Mesendoderm (in vitro differentiated cells): ENCODE measurements around the gene CENPP.

Experiments
- DNase-seq: peaks from one replicate; pipeline ENCODE4 v3.0.0; 2013
- H2AK5ac ChIP-seq: 2 replicates; pipeline ENCODE4 v1.6.1; 2013; ENCODE audit warnings: low read length, inconsistent platforms
- H2BK120ac ChIP-seq: 2 replicates; pipeline ENCODE4 v1.6.1; 2013; ENCODE audit warnings: low read depth, mild to moderate bottlenecking, low read length, moderate library complexity, mixed read lengths
- H2BK15ac ChIP-seq: replicated peaks from 2 replicates; pipeline ENCODE4 v1.6.1; 2013; ENCODE audit warnings: low read depth, mild to moderate bottlenecking, moderate library complexity
- H2BK5ac ChIP-seq: 2 replicates; pipeline ENCODE4 v1.6.1; 2013; ENCODE audit warnings: low read length, inconsistent platforms
- H3K18ac ChIP-seq: 2 replicates; pipeline ENCODE4 v1.6.1; 2013; ENCODE audit warnings: mild to moderate bottlenecking, low read length, mixed read lengths
- H3K23ac ChIP-seq: one replicate; pipeline ENCODE4 v1.6.1; 2013; ENCODE audit warnings: low read length
- H3K27ac ChIP-seq: 2 replicates; pipeline ENCODE4 v1.5.1; 2013; ENCODE audit warnings: low read depth, mild to moderate bottlenecking, inconsistent platforms, low read length, moderate library complexity
- H3K27me3 ChIP-seq: 2 replicates; pipeline ENCODE4 v1.6.1; 2013; ENCODE audit warnings: low read length, control low read depth, mild to moderate bottlenecking, inconsistent platforms; ENCODE audit not compliant: insufficient read depth, poor library complexity
- H3K36me3 ChIP-seq: 2 replicates; pipeline ENCODE4 v1.6.1; 2013; ENCODE audit warnings: low read length, inconsistent platforms; ENCODE audit not compliant: control insufficient read depth, insufficient read depth
- H3K4ac ChIP-seq: one replicate; pipeline ENCODE4 v1.6.1; 2013; ENCODE audit warnings: low read depth, mild to moderate bottlenecking, low read length, moderate library complexity
- H3K4me1 ChIP-seq: 2 replicates; pipeline ENCODE4 v1.6.1; 2013; ENCODE audit warnings: low read depth, low read length, inconsistent platforms; ENCODE audit not compliant: control insufficient read depth
- H3K4me2 ChIP-seq: 2 replicates; pipeline ENCODE4 v1.6.1; 2013; ENCODE audit warnings: low read length
- H3K4me3 ChIP-seq: 2 replicates; pipeline ENCODE4 v1.5.1; 2013; ENCODE audit warnings: mild to moderate bottlenecking, low read length
- H3K56ac ChIP-seq: one replicate; pipeline ENCODE4 v1.6.1; 2013; ENCODE audit warnings: low read length
- H3K79me1 ChIP-seq: 2 replicates; pipeline ENCODE4 v1.6.1; 2013; ENCODE audit warnings: low read length, inconsistent platforms
- H3K79me2 ChIP-seq: 2 replicates; pipeline ENCODE4 v1.6.1; 2013; ENCODE audit warnings: mild to moderate bottlenecking, low read length; ENCODE audit not compliant: control insufficient read depth, insufficient read depth
- H3K9ac ChIP-seq: 2 replicates; pipeline ENCODE4 v1.6.1; 2013; ENCODE audit warnings: low read length, inconsistent platforms
- H4K5ac ChIP-seq: one replicate; pipeline ENCODE4 v1.6.1; 2013; ENCODE audit warnings: low read length
- H4K8ac ChIP-seq: one replicate; pipeline ENCODE4 v1.6.1; 2013; ENCODE audit warnings: low read depth, mild to moderate bottlenecking, control low read depth, low read length, moderate library complexity
- WGBS: extraction: QIAGEN DNeasy Blood & Tissue Kit; methylation state at CpG from one replicate; pipeline ENCODE4 v1.1.7; 2013; ENCODE audit warnings: low lambda C conversion rate, missing lambda C conversion rate; ENCODE audit not compliant: insufficient coverage; ENCODE audit errors: extremely low coverage; 5-methylcytosine and 5-hydroxymethylcytosine counted together

CENPP gene

DNA sequence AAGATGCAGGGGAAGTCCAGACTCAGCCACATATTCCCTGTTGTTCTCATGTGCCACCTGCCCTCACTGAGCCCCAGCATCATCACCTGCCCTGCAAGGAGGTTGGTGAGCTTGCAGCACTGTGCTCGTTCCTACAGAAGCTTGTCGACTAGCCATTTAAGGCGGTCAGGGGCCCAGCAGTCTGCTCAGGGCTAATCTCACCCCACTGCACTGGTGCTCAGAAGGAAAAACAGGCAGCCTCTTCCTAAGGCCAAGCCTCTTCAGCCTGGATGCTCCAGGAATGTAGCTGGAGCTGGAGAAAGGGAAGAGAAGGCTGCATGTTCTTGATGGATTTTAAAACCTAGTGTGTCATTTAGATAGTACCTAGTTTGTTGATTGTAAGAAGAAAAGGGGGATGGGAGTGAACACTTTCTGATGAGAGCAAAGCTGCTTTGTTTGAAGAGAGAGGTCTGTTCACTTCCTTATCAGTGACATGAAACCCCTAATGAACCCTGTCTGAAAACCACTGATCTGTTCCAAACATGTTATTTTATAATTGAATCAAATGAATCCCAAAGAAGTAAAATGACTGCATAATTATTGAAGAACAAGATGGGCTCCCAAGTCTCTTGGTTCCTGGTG, 167.1 kb downstream of the CENPP start:
- no peak overlapping the region for H3K4me2 ChIP-seq
- no peak overlapping the region for H3K23ac ChIP-seq
- H4K5ac ChIP-seq: no peak overlapping the region
- no peak overlapping the region for H3K56ac ChIP-seq
- DNase-seq: no peak
- no peak overlapping the region for H3K4me3 ChIP-seq
- no peak overlapping the region for H2BK120ac ChIP-seq
- WGBS: no CpG with 5 or more reads among the region's 3 CpGs
- no peaks in the 10 kb centered on the region for H3K79me1 ChIP-seq
- H3K4ac ChIP-seq: no peak overlapping the region
- peaks cover 3% of the 10 kb centered on the region for H3K4me1 ChIP-seq
- H3K27me3 ChIP-seq: no peaks in the 10 kb centered on the region
- no peak overlapping the region for H3K18ac ChIP-seq
- no peak overlapping the region for H2BK15ac ChIP-seq
- H3K9ac ChIP-seq: no peak overlapping the region
- no peaks in the 10 kb centered on the region for H3K79me2 ChIP-seq
- no peak overlapping the region for H4K8ac ChIP-seq
- no peak overlapping the region for H3K27ac ChIP-seq
- no peak overlapping the region for H2BK5ac ChIP-seq
- H2AK5ac ChIP-seq: no peak overlapping the region
- no peaks in the 10 kb centered on the region for H3K36me3 ChIP-seq

GRCh38 chr9:92493749-92494387, 168.1 kb downstream of the CENPP start:
- H2BK15ac ChIP-seq: no peak overlapping the region
- no peak overlapping the region for H3K18ac ChIP-seq
- WGBS: no CpG with 5 or more reads among the region's 9 CpGs
- H3K27ac ChIP-seq: no peak overlapping the region
- DNase-seq: no peak
- H4K5ac ChIP-seq: no peak overlapping the region
- H3K4me1 ChIP-seq: peaks cover 3% of the 10 kb centered on the region
- no peak overlapping the region for H2AK5ac ChIP-seq
- H3K4me2 ChIP-seq: no peak overlapping the region
- no peak overlapping the region for H2BK120ac ChIP-seq
- no peak overlapping the region for H3K56ac ChIP-seq
- H3K9ac ChIP-seq: no peak overlapping the region
- H4K8ac ChIP-seq: no peak overlapping the region
- no peak overlapping the region for H3K23ac ChIP-seq
- no peaks in the 10 kb centered on the region for H3K79me1 ChIP-seq
- no peak overlapping the region for H3K4ac ChIP-seq
- H3K27me3 ChIP-seq: no peaks in the 10 kb centered on the region
- H3K36me3 ChIP-seq: no peaks in the 10 kb centered on the region
- no peak overlapping the region for H3K4me3 ChIP-seq
- H3K79me2 ChIP-seq: no peaks in the 10 kb centered on the region
- H2BK5ac ChIP-seq: no peak overlapping the region

GRCh38 chr9:92494856-92495255, 169.1 kb downstream of the CENPP start:
- Histone ChIP-seq H3K18ac (no peak overlapping the region), H3K23ac (no peak overlapping the region), H3K36me3 (no peaks in the 10 kb centered on the region), H3K79me2 (no peaks in the 10 kb centered on the region), H3K4me3 (no peak overlapping the region), H3K4ac (no peak overlapping the region), H3K27ac (no peak overlapping the region), H3K9ac (no peak overlapping the region), H4K5ac (no peak overlapping the region), H3K56ac (no peak overlapping the region), H2BK120ac (no peak overlapping the region), H2AK5ac (no peak overlapping the region), H4K8ac (no peak overlapping the region), H3K4me2 (no peak overlapping the region), H2BK5ac (no peak overlapping the region), H3K4me1 (peaks cover 3% of the 10 kb centered on the region), H2BK15ac (no peak overlapping the region), H3K27me3 (no peaks in the 10 kb centered on the region), H3K79me1 (no peaks in the 10 kb centered on the region)
- WGBS: no CpG with 5 or more reads among the region's 2 CpGs
- DNase-seq: no peak

- H3K4ac ChIP-seq: no peak overlapping the region
- H3K79me2 ChIP-seq: no peaks in the 10 kb centered on the region
- no peak overlapping the region for H3K9ac ChIP-seq
- H2BK15ac ChIP-seq: no peak overlapping the region
- H3K56ac ChIP-seq: no peak overlapping the region
- no peak overlapping the region for H4K8ac ChIP-seq
- H3K23ac ChIP-seq: no peak overlapping the region
- no peak overlapping the region for H2BK120ac ChIP-seq
- no peak overlapping the region for H3K4me3 ChIP-seq
- no peaks in the 10 kb centered on the region for H3K79me1 ChIP-seq
- H2BK5ac ChIP-seq: no peak overlapping the region
- H3K27me3 ChIP-seq: no peaks in the 10 kb centered on the region
- no peak overlapping the region for H2AK5ac ChIP-seq
- H3K18ac ChIP-seq: no peak overlapping the region
- no peak overlapping the region for H3K27ac ChIP-seq
- no CpG with 5 or more reads among the region's 5 CpGs for WGBS
- no peaks in the 10 kb centered on the region for H3K36me3 ChIP-seq
- no peak overlapping the region for H3K4me2 ChIP-seq
- no peak overlapping the region for H4K5ac ChIP-seq
- no peaks in the 10 kb centered on the region for H3K4me1 ChIP-seq
- DNase-seq: no peak
Observed at GRCh38 chr9:92496396-92497176, 170.8 kb downstream of the CENPP start.

DNA sequence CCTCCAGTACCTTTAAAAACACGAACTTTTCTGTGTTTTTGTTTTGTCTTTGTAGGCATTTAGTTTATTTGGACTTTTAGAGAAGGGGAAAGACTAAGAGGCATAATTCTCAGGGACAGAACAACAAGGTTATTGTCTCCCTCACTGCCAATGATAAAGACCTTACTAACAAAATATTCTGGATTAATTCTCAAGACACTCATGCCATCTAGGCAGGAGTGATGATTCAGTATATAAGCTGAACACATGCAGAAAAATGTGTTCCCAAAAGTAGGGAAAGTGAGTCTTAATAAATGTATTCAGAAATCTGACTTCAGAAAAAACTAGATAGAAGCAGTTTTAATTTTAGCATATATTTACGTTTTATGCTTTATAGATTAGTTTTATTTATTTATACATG, 173.9 kb downstream of the CENPP start:
- Histone ChIP-seq H3K4me3 (no peak overlapping the region), H2BK15ac (no peak overlapping the region), H3K23ac (no peak overlapping the region), H3K9ac (no peak overlapping the region), H3K27ac (no peak overlapping the region), H3K18ac (no peak overlapping the region), H4K8ac (no peak overlapping the region), H3K4me2 (no peak overlapping the region), H4K5ac (no peak overlapping the region), H3K79me2 (no peaks in the 10 kb centered on the region), H2AK5ac (no peak overlapping the region), H3K36me3 (no peaks in the 10 kb centered on the region), H3K56ac (no peak overlapping the region), H3K79me1 (no peaks in the 10 kb centered on the region), H3K4me1 (no peaks in the 10 kb centered on the region), H2BK120ac (no peak overlapping the region), H2BK5ac (no peak overlapping the region), H3K4ac (no peak overlapping the region), H3K27me3 (no peaks in the 10 kb centered on the region)
- no peak for DNase-seq
- WGBS: no CpG with 5 or more reads among the region's 2 CpGs
